HG02678 (cell line): Measurements from ENCODE around the gene TRNAU1AP.
"Not testable (repeated sequence)": the region's sequence is repeated elsewhere in the genome, so short reads cannot be mapped to it uniquely, and the experiment has no call there.

ENCODE experiments used
- ATAC-seq: cut with Tn5 transposase; IDR thresholded peaks from one replicate; pipeline ENCODE4 v1.9.1; 2021; ENCODE audit warnings: mild to moderate bottlenecking, moderate library complexity; ENCODE audit not compliant: unreplicated experiment

The TRNAU1AP gene

DNA sequence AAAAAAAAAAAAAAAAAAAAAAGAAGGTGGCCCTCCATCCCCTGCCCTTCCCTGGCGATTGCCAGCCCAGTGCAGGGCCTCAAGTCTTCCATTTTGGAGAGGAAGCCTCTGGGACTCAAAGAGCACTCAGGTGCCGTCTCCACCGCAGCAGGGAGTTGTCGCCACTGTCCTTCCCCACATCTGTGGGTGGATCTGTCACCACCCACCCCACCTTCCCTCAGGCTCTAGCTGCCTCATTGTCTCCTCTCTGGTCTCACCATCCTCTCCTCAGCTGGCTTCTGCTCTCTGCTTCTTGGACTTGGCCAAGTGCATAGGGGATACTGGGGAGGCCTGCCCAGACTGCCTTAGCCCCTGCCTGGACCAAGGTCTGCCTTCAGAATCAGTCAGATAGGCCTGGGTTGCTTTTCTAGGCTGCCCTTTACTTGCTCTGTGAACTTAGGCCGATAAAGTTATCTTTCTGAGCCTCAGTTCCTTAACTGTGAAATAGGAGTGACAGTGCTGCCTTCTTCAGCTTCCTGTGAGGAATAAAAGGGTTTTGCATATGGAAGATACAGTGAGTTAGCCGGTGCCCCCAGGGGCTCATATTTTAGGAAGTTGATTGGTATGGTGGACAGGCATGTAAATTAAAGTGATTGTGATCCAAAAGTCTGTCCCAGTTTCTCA is 31.3 kb upstream of the TRNAU1AP start:
- ATAC-seq: no peak

DNA sequence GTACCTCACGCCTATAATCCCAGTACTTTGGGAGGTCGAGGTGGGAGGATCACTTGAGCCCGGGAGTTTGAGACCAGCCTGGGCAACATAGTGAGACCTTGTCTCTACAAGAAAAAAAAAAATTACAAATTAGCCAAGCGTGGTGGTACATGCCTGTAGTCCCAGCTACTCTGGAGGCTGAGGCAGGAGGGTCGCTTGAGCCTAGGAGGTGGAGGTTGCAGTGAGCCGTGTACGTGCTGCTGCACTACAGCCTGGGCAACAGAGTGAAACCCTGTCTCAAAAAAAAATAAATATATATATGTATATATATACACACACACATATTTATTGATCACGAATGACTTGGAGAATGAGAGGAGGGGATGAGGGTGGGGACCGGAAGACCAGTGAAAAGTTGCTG is 30.3 kb upstream of the TRNAU1AP start:
- ATAC-seq: not testable (repeated sequence)

DNA sequence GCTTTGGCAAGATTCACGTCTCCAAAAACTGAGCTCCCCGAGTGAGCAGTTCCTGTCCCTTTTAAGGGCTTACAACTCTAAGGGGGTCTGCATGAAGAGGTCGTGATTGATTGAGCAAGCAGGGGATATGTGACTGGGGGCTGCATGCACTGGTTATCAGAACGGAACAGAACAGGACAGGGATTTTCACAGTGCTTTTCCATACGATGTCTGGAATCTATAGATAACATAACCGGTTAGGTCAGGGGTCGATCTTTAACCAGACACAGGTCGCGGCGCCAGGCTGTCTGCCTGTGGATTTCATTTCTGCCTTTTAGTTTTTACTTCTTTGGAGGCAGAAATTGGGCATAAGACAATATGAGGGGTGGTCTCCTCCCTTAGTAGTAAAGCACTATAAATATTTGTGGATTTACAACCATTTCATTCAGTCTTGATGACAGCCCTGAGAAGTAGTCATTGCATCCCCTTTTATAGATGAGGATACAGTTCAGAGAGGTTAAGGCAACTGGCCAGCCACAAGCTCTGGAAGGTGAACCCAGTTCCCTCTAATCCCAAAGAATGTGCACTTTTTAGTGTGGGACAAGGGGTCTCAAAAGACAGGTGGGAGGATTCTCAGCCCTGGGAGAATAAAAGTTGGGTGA is 27.8 kb upstream of the TRNAU1AP start:
- not testable (repeated sequence) for ATAC-seq

DNA sequence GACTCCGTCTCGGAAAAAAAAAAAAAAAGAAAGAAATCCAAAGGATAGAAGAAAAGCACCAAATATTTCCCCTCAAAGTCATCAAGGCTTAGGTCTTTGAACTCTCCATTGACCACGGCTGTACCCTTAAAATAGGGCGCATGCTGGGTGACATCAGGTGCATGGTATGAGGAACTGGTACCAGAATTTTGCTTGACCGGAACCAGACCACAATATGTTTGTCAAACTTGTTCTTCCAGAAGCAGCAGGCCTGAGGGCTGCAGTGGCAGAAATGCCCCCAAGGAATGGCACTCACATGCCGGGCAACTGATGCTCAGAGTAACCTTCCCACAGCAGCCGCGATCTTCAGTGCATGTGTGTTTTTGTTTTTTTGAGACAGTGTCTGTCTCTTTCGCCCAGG is 26.0 kb upstream of the TRNAU1AP start:
- ATAC-seq: no peak

DNA sequence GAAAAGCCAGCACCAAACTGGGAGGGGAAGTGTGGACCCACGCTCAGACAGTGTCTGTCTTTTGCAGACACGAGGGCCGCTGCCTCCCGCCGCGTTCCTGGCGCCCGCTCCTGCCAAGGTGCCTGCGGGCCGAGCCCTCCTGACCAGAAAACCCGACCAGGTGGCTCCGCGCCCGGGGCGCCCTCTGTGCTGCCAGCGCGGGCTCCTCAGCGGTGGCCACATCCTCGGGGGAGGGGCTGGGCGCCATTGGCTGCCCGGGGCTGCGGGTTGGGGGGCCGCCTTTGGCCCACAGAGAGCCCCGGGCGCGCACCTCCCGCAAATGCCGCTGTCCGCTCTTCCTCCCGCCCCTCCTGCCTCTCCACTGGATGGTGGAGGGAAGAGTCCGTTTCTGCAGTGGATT is 22.4 kb upstream of the TRNAU1AP start:
- no peak for ATAC-seq

DNA sequence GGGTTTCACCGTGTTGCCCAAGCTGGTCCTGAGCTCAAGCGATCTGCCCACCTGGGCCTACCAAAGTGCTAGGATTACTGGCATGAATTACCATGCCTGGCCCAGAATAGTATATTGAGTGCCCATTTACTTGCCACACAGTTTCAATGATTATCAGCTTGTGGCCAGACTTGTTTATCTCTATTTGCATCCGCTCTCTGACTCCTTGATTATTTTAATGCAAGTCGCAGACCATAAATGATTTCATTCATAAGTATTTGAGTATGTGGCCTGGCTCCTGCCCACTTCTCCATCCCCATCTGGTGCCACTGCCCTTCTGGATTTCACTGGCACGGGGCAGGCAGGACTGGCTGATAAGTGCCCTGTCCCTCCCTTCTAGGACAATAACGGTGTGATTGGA is 18.2 kb upstream of the TRNAU1AP start:
- no peak for ATAC-seq

DNA sequence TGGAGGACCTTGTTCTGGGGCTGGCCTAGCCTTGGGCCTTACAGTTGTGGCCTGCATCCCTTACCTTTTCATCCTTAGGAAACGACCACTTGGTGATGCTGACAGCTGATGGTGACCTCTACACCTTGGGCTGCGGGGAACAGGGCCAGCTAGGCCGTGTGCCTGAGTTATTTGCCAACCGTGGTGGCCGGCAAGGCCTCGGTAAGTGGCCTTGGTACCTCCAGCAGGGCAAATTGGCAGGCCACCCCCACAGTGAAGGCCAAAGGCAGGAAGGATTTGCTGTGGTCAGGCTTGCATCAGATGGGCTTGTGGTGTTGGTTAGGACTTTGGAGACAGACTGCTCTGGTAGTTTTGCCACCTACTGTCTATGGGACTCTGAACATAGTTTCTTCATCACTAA is 17.7 kb upstream of the TRNAU1AP start:
- ATAC-seq: no peak

DNA sequence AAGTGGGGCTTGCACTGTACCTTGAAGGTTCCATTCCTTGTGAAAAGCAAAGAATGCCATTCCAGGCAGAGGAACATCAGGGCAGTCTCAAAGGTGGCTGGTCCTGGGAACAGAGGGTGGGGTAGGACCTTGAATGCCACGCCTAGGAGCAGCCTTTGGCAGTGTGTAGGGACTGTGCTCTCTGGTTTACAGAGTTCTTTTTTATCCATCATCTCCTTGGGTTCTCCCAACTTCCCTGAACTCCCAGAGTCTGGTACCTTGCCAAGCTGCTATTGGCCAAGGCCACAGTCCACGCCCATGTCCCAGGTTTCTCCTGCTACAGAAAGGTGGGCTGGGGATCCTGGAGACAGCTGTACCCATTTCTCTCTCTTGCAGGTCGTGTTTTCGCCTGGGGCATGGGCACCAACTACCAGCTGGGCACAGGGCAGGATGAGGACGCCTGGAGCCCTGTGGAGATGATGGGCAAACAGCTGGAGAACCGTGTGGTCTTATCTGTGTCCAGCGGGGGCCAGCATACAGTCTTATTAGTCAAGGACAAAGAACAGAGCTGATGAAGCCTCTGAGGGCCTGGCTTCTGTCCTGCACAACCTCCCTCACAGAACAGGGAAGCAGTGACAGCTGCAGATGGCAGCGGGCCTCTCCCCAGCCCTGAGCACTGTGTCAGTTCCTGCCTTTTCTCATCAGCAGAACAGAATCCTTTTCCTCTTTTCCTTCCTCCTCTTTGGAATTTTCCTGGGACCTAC is 15.3 kb upstream of the TRNAU1AP start:
- ATAC-seq: no peak

DNA sequence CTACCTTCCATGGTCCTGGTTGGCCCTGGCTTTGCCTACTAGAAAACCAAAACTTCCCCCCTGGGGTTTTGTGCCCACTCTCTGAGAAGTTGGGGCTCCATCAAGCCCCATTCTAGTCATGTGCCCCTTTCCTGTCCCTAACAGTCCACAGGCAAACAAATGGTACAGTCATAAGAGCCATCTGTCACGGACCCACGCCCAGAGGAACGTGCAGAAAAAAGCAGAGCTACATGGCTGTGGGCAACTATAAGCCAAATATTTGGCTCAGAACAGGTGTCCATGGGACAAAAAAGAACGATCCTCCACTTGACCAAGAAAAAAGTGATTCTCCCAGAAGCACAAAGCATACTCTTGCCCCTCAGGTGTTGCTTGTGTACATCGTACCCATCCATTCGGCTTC is 14.6 kb upstream of the TRNAU1AP start:
- no peak for ATAC-seq

DNA sequence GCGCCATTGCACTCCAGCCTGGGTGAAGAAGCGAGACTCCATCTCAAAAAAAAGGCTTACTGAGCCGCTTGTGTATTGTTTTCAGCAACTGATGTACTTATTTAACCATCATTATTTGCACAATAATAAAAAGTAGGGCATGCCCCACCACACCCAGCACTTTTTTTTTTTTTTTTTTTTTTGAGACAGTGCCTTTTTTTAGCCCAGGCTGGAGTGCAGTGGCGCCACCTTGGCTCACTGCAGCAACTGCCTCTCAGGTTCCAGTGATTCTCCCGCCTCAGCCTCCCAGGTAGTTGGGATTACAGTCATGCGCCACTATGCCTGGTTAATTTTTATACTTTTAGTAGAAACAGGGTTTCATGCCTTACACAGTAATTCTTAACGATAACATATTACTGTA is 12.2 kb upstream of the TRNAU1AP start:
- ATAC-seq: no peak

DNA sequence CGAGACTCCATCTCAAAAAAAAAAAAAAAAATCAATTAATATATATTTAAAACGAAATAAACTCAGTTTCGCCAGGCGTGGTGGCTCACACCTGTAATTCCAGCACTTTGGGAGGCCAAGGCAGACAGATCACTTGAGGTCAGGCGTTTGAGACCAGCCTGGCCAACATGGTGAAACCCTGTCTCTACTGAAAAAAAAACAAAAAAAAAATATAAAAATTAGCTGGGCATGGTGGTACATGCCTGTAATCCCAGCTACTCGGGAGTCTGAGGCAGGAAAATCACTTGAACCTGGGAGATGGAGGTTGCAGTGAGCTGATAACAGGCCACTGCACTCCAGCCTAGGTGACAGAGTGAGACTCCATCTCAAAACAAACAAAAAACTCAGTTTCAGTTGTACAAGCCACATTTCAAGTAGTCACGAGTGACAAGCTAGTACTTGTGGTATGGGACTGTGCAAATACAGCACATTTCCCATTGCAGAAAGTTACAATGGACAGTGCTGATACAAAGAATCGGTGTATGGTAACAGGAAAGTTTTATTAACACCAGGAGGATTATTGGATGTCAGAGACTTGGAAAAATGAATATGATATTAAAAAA is 11.4 kb upstream of the TRNAU1AP start:
- not testable (repeated sequence) for ATAC-seq

DNA sequence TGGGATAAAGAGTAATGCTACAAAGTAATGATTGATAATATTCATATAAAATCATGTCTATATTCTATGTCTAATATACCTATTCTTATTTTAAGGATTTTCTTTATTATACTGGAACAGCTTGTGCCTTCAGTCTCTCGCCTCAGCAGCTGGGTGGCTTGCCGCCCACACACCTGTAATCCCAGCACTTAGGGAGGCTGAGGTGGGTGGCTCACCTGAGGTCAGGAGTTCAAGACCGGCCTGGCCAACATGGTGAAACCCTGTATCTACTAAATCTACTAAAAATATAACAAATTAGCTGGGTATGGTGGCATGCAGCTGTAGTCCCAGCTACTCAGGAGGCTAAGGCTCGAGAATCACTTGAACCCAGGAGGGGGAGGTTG is 7.6 kb upstream of the TRNAU1AP start:
- no peak for ATAC-seq

DNA sequence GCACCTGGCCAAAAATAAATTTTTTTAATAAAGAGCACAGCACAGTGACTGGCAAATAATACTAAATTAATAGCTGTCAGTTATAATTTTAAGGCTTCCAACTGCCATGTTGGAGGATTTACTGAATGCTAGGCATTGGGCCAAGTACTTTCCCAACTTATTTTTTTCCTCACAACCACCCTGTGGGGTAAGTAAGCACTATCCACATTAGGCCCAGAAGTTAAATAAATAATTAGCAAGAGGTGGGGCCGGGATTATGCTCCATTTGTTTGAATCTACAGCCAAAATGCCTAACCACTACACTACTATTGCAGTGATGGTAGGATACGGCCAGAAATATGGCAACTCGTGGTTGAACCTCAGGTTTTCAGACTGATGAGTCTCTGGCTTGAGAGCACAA is 4.6 kb upstream of the TRNAU1AP start:
- ATAC-seq: no peak

DNA sequence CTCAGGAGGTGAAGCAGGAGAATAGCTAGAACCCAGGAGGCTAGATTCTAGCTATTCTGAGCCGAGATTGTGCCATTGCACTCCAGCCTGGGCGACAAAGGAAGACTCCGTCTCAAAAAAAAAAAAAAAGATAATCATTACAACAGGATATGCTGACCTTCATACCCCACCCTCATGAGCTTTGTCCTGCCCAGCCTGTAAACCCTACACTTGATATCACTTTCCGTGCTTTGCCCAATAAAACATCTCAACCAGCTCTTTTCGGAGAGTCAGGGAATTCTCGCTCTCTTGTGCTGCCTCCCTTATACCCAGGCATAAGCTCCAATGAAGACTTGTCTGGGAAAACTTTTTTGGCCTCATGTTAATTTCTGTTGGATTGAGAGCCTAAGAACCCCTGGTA is 1.5 kb upstream of the TRNAU1AP start:
- ATAC-seq: no peak

DNA sequence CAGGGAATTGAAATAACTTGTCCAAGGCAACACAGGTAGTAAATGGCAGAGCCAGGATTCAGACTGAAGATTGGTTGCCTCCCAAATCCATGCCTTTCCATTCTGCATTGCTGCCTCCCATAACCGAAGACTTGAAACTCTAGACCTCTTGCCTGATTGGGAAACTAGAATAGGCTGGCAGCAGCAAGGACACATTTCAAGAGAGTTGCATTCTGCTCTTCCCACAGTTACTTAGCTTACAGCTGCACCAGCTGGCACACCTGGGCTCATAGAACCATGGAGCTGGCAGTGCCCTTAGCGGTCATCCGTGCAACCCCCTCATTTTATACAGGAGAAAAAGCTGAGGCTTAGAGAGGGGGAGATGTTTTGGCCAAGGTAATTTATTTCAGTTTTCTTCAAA is 8.0 kb downstream of the TRNAU1AP start:
- no peak for ATAC-seq

DNA sequence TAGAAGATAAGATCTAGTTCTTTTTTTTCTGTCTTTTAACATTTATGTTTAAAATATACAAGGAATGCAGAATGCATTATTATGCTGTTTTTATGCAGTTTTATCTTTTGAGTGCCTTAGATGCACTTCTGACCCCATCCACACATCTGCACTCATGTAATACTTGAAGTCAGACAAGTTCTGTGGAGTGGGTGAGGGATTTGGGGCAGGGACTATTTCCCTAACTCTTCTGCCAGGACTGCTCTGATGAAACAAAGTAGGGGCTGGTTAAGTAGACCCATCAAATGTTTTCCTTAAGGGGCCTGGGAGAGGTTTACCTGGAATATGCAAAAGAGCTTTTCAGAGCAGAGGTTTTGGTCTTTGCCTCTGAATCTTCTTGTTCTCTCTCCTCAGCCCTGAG is 11.4 kb downstream of the TRNAU1AP start:
- no peak for ATAC-seq

DNA sequence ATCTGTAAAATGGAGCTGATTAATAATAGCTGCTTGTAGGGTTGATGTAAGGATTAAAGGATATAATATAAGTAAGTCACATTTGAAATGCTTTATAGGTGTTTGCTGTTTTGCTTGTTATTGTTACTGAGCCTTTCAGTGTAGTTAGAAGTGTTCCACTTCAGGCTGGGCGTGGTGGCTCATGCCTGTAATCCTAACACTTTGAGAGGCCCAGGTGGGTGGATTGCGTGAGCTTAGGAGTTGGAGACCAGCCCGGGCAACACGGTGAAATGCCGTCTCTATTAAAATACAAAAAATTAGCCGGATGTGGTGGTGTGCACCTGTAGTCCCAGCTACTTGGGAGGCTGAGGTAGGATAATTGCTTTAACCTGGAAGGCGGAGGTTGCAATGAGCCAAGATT is 12.2 kb downstream of the TRNAU1AP start:
- no peak for ATAC-seq

DNA sequence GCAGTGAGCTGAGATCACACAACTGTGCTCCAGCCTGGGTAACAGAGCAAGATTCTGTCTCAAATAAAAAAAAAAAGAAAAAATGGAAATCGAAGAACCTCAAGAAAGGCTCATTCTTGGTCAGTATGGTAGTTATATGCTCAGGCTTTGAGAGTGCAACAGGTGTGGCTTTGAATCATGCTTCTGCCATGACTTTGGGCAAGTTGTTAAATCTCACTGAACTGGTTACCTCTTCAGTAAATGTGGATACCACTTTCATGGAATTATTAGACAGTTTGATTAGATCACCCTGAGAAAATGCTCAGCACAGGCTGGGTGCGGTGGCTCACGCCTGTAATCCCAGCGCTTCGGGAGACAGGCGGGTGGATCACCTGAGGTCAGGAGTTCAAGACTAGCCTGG is 12.8 kb downstream of the TRNAU1AP start:
- no peak for ATAC-seq

DNA sequence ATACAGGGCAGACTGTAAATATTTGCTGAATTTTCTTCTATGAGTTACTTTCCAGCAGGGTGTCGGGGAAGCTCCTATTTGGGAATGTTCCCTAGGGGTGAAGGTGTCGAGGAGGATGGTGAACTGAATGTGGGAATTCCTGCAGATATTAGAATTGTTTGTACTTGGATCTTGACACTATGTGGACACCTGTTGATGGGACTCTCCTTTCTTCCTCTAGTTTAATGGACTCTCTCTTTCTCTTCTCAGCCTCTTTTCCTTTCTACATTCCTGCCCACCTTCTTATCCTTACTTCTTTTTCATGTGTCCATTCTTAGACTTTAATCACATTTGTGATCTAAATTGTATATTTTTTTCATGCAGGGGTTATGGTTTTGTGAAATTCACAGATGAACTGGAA is 14.0 kb downstream of the TRNAU1AP start:
- ATAC-seq: no peak

DNA sequence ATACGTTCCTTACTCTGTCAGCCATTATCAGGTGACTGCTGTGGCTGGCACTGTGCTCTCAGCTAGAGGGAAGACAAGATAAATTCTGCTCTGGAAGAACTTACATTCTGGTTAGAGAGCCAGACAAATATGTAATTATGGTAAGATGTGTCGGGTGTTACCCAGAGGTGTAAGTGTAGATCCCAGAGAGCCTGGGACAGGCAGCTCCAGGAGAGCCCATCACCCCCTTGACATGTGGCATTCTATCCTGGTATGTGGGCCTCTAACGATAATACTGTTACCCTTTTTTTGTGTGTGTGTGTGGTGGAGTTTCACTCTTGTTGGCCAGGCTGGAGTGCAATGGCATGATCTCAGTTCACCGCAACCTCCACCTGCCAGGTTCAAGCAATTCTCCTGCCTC is 19.0 kb downstream of the TRNAU1AP start:
- no peak for ATAC-seq

DNA sequence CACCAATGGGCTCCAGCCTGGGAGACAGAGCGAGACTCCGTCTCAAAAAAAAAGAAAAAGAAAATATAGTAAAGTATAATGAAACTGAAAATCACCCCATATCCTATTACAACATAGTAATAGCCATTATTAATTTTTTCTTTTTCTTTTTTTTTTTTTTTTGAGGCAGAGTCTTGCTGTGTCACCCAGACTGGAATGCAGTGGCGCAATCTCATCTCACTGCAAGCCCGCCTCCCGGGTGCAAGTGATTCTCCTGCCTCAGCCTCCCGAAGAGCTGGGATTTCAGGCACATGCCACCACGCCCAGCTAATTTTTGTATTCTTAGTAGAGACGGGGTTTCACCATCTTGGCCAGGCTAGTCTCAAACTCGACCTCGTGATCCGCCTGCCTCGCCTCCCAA is 20.0 kb downstream of the TRNAU1AP start:
- ATAC-seq: not testable (repeated sequence)

DNA sequence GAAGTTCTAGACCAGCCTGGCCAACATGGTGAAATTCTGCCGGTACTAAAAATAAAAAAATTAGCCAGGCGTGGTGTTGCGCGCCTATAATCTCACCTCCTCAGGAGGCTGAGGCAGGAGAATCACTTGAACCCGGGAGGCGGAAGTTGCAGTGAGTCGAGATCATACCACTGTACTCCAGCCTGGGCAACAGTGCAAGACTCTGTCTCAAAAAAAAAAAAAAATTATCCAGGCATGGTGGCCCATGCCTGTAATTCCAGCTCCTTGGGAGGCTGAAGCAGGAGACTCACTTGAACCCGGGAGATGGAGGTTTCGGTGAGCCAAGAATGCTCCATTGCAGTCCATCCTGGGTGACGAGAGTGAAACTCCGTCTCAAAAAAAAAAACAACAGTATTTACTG is 20.7 kb downstream of the TRNAU1AP start:
- no peak for ATAC-seq
